ENCODE results near the gene AMIGO1.

Gene AMIGO1

GRCh38 chr1:109472779-109473178 is 36.7 kb downstream of the AMIGO1 start:
- H3K4me3 ChIP-seq (replicated peaks in 1 of 2; ENCODE audit: low read depth in 2 of 2, low read length in 2 of 2) = no peak overlapping the region
- TF ChIP-seq CTCF (IDR thresholded peaks at IDR 0.05; ENCODE audit: low read depth, low read length) = no peak
- no peak for DNase-seq (ENCODE audit: low read depth in 2 of 2)

GRCh38 chr1:109470245-109470644 is 39.3 kb downstream of the AMIGO1 start:
- no peak overlapping the region for H3K4me3 ChIP-seq (replicated peaks in 1 of 2; ENCODE audit: low read depth in 2 of 2, low read length in 2 of 2)
- DNase-seq (ENCODE audit: low read depth in 2 of 2) = no peak
- no peak for TF ChIP-seq CTCF (IDR thresholded peaks at IDR 0.05; ENCODE audit: low read depth, low read length)

- no peak overlapping the region for H3K4me3 ChIP-seq (replicated peaks in 1 of 2; ENCODE audit: low read depth in 2 of 2, low read length in 2 of 2)
- no peak for TF ChIP-seq CTCF (IDR thresholded peaks at IDR 0.05; ENCODE audit: low read depth, low read length)
- DNase-seq (ENCODE audit: low read depth in 2 of 2) = no peak
Observed at GRCh38 chr1:109468903-109469302, 40.6 kb downstream of the AMIGO1 start.

GRCh38 chr1:109468061-109468460 is 41.5 kb downstream of the AMIGO1 start:
- TF ChIP-seq CTCF (IDR thresholded peaks at IDR 0.05; ENCODE audit: low read depth, low read length) = no peak
- no peak overlapping the region for H3K4me3 ChIP-seq (replicated peaks in 1 of 2; ENCODE audit: low read depth in 2 of 2, low read length in 2 of 2)
- no peak for DNase-seq (ENCODE audit: low read depth in 2 of 2)

GRCh38 chr1:109467301-109467777 is 42.2 kb downstream of the AMIGO1 start:
- no peak for DNase-seq (ENCODE audit: low read depth in 2 of 2)
- H3K4me3 ChIP-seq (replicated peaks in 1 of 2; ENCODE audit: low read depth in 2 of 2, low read length in 2 of 2) = no peak overlapping the region
- no peak for TF ChIP-seq CTCF (IDR thresholded peaks at IDR 0.05; ENCODE audit: low read depth, low read length)

- no peak for TF ChIP-seq CTCF (IDR thresholded peaks at IDR 0.05; ENCODE audit: low read depth, low read length)
- DNase-seq (ENCODE audit: low read depth in 2 of 2) = peak in 1 of 2 donors; percentile 13
- peak within 1 kb of the TSS; percentile 46 to 47 for H3K4me3 ChIP-seq (replicated peaks in 1 of 2; ENCODE audit: low read depth in 2 of 2, low read length in 2 of 2)
Observed at GRCh38 chr1:109466452-109467300, 42.9 kb downstream of the AMIGO1 start, which contains the start of gene SYPL2. SYPL2 (plus strand) TSS chr1:109466546; CDS start chr1:109466844, 298 bp downstream.

Measured in cardiac fibroblast (primary cell).